GM23338 (cell line): Measurements from ENCODE around the gene EPSTI1. TPM values are rescaled to one million over a fixed set of nuclear protein-coding genes. Genes with fewer than 3 reads are reported as not detected.

ENCODE experiments used
- ATAC-seq: fragments of 200-7000 bp; cut with Tn5 transposase; 3 replicates; pipeline ENCODE4 v1.9.1; 2020
- DNase-seq: peaks from one replicate; pipeline ENCODE4 v3.0.0-alpha.2; 2015; ENCODE audit warnings: low spot score
- H2AFZ ChIP-seq: fragments of 200-600 bp; sonication (generic); 2 replicates; pipeline ENCODE4 v1.8.0; 2016; ENCODE audit warnings: antibody characterized with exemption, mild to moderate bottlenecking, moderate library complexity
- H3F3A ChIP-seq: fragments of 200-600 bp; sonication (generic); replicated peaks from 2 replicates; pipeline ENCODE4 v1.8.0; 2017; ENCODE audit warnings: antibody characterized with exemption, mixed run types, low read depth
- H3K27ac ChIP-seq: fragments of 200-600 bp; sonication (generic); 2 replicates; pipeline ENCODE4 v1.6.1; 2016; ENCODE audit warnings: low read depth
- H3K27me3 ChIP-seq: fragments of 200-600 bp; sonication (generic); 2 replicates; pipeline ENCODE4 v1.8.0; 2016; ENCODE audit warnings: mild to moderate bottlenecking, mixed run types, moderate library complexity; ENCODE audit not compliant: insufficient read depth
- H3K36me3 ChIP-seq: fragments of 200-600 bp; sonication (generic); 2 replicates; pipeline ENCODE4 v1.8.0; 2016; ENCODE audit warnings: mild to moderate bottlenecking; ENCODE audit not compliant: insufficient read depth
- H3K4me1 ChIP-seq: fragments of 200-600 bp; sonication (generic); 2 replicates; pipeline ENCODE4 v1.8.0; 2016; ENCODE audit warnings: mild to moderate bottlenecking, moderate library complexity; ENCODE audit not compliant: insufficient read depth
- H3K4me2 ChIP-seq: fragments of 200-600 bp; sonication (generic); 2 replicates; pipeline ENCODE4 v1.7.1; 2017; ENCODE audit warnings: mixed run types
- H3K4me3 ChIP-seq: fragments of 200-600 bp; sonication (generic); 2 replicates; pipeline ENCODE4 v1.6.1; 2016; ENCODE audit warnings: mixed run types
- H3K79me2 ChIP-seq: fragments of 200-600 bp; sonication (generic); replicated peaks from 2 replicates; pipeline ENCODE4 v1.8.0; 2017; ENCODE audit warnings: mild to moderate bottlenecking; ENCODE audit not compliant: insufficient read depth
- H3K9me2 ChIP-seq: fragments of 200-600 bp; sonication (generic); 2 replicates; pipeline ENCODE4 v1.8.0; 2017; ENCODE audit not compliant: insufficient read depth
- H4K20me1 ChIP-seq: fragments of 200-600 bp; sonication (generic); replicated peaks from 2 replicates; pipeline ENCODE4 v1.8.0; 2017; ENCODE audit warnings: mild to moderate bottlenecking; ENCODE audit not compliant: insufficient read depth
- H3K27ac Mint-ChIP-seq: 2 replicates; pipeline ENCODE4 v1.8.0; 2020; ENCODE audit warnings: inconsistent platforms, mild to moderate bottlenecking, moderate library complexity, mixed read lengths
- H3K27me3 Mint-ChIP-seq: 3 replicates; pipeline ENCODE4 v1.8.0; 2022; ENCODE audit warnings: low read depth, mild to moderate bottlenecking, moderate library complexity, mixed read lengths, inconsistent platforms; ENCODE audit not compliant: insufficient read depth, poor library complexity
- H3K36me3 Mint-ChIP-seq: 3 replicates; pipeline ENCODE4 v1.8.0; 2021; ENCODE audit warnings: low read depth, mild to moderate bottlenecking, inconsistent platforms, moderate library complexity, mixed read lengths
- H3K4me1 Mint-ChIP-seq: 3 replicates; pipeline ENCODE4 v1.8.0; 2020; ENCODE audit warnings: mild to moderate bottlenecking, inconsistent platforms, mixed read lengths
- H3K4me3 Mint-ChIP-seq: 3 replicates; pipeline ENCODE4 v1.8.0; 2021; ENCODE audit warnings: moderate library complexity, mild to moderate bottlenecking, inconsistent platforms, mixed read lengths
- H3K9me3 Mint-ChIP-seq: 3 replicates; pipeline ENCODE4 v1.8.0; 2020; ENCODE audit warnings: moderate library complexity, mild to moderate bottlenecking, inconsistent platforms, mixed read lengths
- CREB1 ChIP-seq: fragments of 250-450 bp; sonication (Bioruptor Pico); IDR thresholded peaks from 2 replicates; pipeline ENCODE4 v1.5.0; 2020; ENCODE audit warnings: low read depth, mild to moderate bottlenecking, moderate library complexity
- CTCF ChIP-seq, 2 experiments: fragments of 200-600 bp in 1 of 2; sonication (generic) in 1 of 2; conservative IDR thresholded peaks; 2 replicates each; pipeline versions ENCODE4 v1.5.1 to v1.6.1; 2016 to 2017; ENCODE audit warnings: antibody characterized with exemption in 2 of 2, low read depth in 2 of 2, mild to moderate bottlenecking in 2 of 2, moderate library complexity in 1 of 2
- ETS1 ChIP-seq: IDR thresholded peaks from 2 replicates; pipeline ENCODE4 v1.6.1; 2016; ENCODE audit warnings: antibody characterized with exemption
- EZH2phosphoT487 ChIP-seq: fragments of 200-600 bp; sonication (generic); IDR thresholded peaks from one replicate; pipeline ENCODE4 v1.8.1; 2018; ENCODE audit warnings: antibody characterized with exemption; ENCODE audit not compliant: unreplicated experiment
- NANOG ChIP-seq: IDR thresholded peaks from 2 replicates; pipeline ENCODE4 v1.6.1; 2016; ENCODE audit warnings: antibody characterized with exemption, borderline replicate concordance
- POLR2AphosphoS5 ChIP-seq: IDR thresholded peaks from 2 replicates; pipeline ENCODE4 v1.6.1; 2016; ENCODE audit warnings: antibody characterized with exemption, low read depth
- REST ChIP-seq: IDR thresholded peaks from one replicate; pipeline ENCODE4 v1.6.1; 2018; ENCODE audit warnings: antibody characterized with exemption; ENCODE audit not compliant: unreplicated experiment
- STAT1 ChIP-seq: IDR thresholded peaks from one replicate; pipeline ENCODE4 v1.6.1; 2016; ENCODE audit warnings: antibody characterized with exemption; ENCODE audit not compliant: unreplicated experiment
- ZNF331 ChIP-seq: fragments of 250-450 bp; sonication (Bioruptor Pico); IDR thresholded peaks from 2 replicates; pipeline ENCODE4 v1.5.0; 2020; ENCODE audit warnings: low read depth, mild to moderate bottlenecking, moderate library complexity
- ZNF462 ChIP-seq: fragments of 250-450 bp; sonication (Bioruptor Pico); IDR thresholded peaks from 2 replicates; pipeline ENCODE4 v1.5.0; 2020; ENCODE audit warnings: mild to moderate bottlenecking, moderate library complexity
- polyA plus RNA-seq: library from polyadenylated mRNA; unstranded; fragments of >200 nt; fragmentation: Nextera tagmentation; extraction: Ambion mirVana; gene quantifications from 2 replicates; pipeline ENCODE4 v1.2.1, GENCODE V29; 2016
- total RNA-seq: library from RNA; depleted of rRNA; stranded (reverse); fragments of >200 nt; shearing (Covaris generic); gene quantifications from 2 replicates; pipeline ENCODE4 v1.2.3, GENCODE V29; 2014

EPSTI1 gene
- total and polyA plus RNA-seq, 2 experiments from 2014 or later, result 0.10 to 0.68 TPM

- Mint-ChIP-seq H3K4me1 (peaks cover 26% of the 10 kb centered on the region), H3K36me3 (no peaks in the 10 kb centered on the region), H3K27ac (no peak overlapping the region), H3K4me3 (no peak overlapping the region), H3K9me3 (no peaks in the 10 kb centered on the region), H3K27me3 (peaks cover 8% of the 10 kb centered on the region)
- Histone ChIP-seq H3K27me3 (no peaks in the 10 kb centered on the region), H3K4me1 (peaks cover 23% of the 10 kb centered on the region), H3K4me2 (no peak overlapping the region), H4K20me1 (no peaks in the 10 kb centered on the region), H3K36me3 (no peaks in the 10 kb centered on the region), H3K4me3 (no peak overlapping the region), H2AFZ (no peak overlapping the region), H3K27ac (no peak overlapping the region), H3F3A (no peaks in the 10 kb centered on the region), H3K9me2 (0 out of 2 replicates have a peak, but pooled peaks cover 5% of the 10 kb centered on the region), H3K79me2 (no peaks in the 10 kb centered on the region)
- no peak for DNase-seq
- no peak for ATAC-seq
- TF ChIP-seq REST (no peak), STAT1 (no peak), EZH2phosphoT487 (no peak)
These were observed 8.0 kb downstream of the EPSTI1 start for GRCh38 chr13:42984026-42984425.

- Histone ChIP-seq H3K4me3 (no peak overlapping the region), H3K4me1 (peaks cover 23% of the 10 kb centered on the region), H3F3A (no peaks in the 10 kb centered on the region), H3K36me3 (no peaks in the 10 kb centered on the region), H3K27ac (no peak overlapping the region), H4K20me1 (no peaks in the 10 kb centered on the region), H2AFZ (no peak overlapping the region), H3K9me2 (0 out of 2 replicates have a peak, but pooled peaks cover 3% of the 10 kb centered on the region), H3K79me2 (no peaks in the 10 kb centered on the region), H3K27me3 (no peaks in the 10 kb centered on the region), H3K4me2 (peak overlapping the region; percentile 13; the same call in 1 of the 2 replicates)
- DNase-seq (peak; percentile 35), ATAC-seq (no peak)
- Mint-ChIP-seq H3K9me3 (peaks cover 6% of the 10 kb centered on the region; the same call in 1 of the 3 replicates), H3K4me1 (peaks cover 30% of the 10 kb centered on the region), H3K27me3 (peaks cover 8% of the 10 kb centered on the region), H3K27ac (no peak overlapping the region), H3K4me3 (no peak overlapping the region), H3K36me3 (no peaks in the 10 kb centered on the region)
- no peak for TF ChIP-seq CTCF (conservative IDR thresholded peaks at IDR 0.05; ENCODE audit: low read depth in 2 of 2)
- no peak for TF ChIP-seq ZNF331
- no peak for TF ChIP-seq POLR2AphosphoS5
- no peak for TF ChIP-seq CREB1 (CRISPR knock-in tag)
- TF ChIP-seq STAT1, result no peak
- TF ChIP-seq ZNF462 (CRISPR knock-in tag), result no peak
- no peak for TF ChIP-seq ETS1
- TF ChIP-seq NANOG, result no peak
These were observed 10.2 kb downstream of the EPSTI1 start for GRCh38 chr13:42981853-42982252.
